Measurements from ENCODE around the gene OR7G3.

DNA sequence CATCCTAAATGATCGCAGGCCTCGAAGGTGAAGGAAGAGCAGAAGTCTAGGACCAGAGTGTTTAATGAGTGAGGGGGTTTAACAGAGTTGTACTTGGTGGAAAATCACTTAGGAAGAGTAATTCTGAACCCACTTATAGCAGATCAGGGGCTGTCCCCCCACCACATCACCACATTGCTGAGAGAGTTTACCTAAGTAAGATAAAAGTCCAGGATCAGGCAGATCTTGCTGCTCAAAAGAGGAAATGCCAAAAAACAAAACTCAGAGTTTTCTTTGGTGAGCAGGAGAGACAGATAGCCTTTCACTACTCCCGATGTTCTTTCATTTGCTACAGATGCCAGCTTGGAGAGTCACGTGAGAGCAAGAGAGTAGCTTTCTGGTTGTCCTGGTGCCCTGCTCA lies 28.8 kb upstream of the OR7G3 start:
- TF ChIP-seq CTCF (IDR thresholded peaks at IDR 0.05; ENCODE audit: low read depth, low read length, missing input control) (no peak), YY1 (IDR thresholded peaks at IDR 0.05) (no peak), ATF3 (IDR thresholded peaks at IDR 0.05) (no peak)

All from liver (tissue), 3 donors.